K562 (cell line): Measurements from ENCODE around the gene CDCA4.

Experiments
- BHLHE40 ChIP-seq: IDR thresholded peaks from 2 replicates; pipeline ENCODE4 v1.6.1; 2011; ENCODE audit warnings: low read length, improper control_type of control experiment
- CBX1 ChIP-seq: sonication (generic); IDR thresholded peaks from 2 replicates; pipeline ENCODE4 v1.6.1; 2016; ENCODE audit warnings: antibody characterized with exemption, low read depth, mild to moderate bottlenecking
- CEBPB ChIP-seq: fragments of 450-650 bp; IDR thresholded peaks from 2 replicates; pipeline ENCODE4 v1.6.1; 2016; ENCODE audit warnings: missing genetic modification characterization, missing compliant biosample characterization
- DMBX1 ChIP-seq: fragments of 250-450 bp; sonication (Bioruptor Pico); IDR thresholded peaks from 2 replicates; pipeline ENCODE4 v1.8.0; 2022; ENCODE audit warnings: inconsistent platforms, mild to moderate bottlenecking, moderate library complexity, borderline replicate concordance
- E2F4 ChIP-seq: sonication (generic); formaldehyde crosslinking; IDR thresholded peaks from 2 replicates; pipeline ENCODE4 v1.8.0; 2022; ENCODE audit warnings: mild to moderate bottlenecking, low read depth, missing genetic modification reagents
- PTBP1 ChIP-seq: fragments of 200-400 bp; formaldehyde crosslinking; IDR thresholded peaks from 2 replicates; pipeline ENCODE4 v1.6.1; 2017; ENCODE audit warnings: low read depth, low read length
- TAF1 ChIP-seq: IDR thresholded peaks from 2 replicates; pipeline ENCODE4 v1.6.1; 2011; ENCODE audit warnings: mild to moderate bottlenecking, low read length, moderate library complexity; ENCODE audit not compliant: insufficient read depth, control insufficient read depth, severe bottlenecking; ENCODE audit errors: extremely low read depth
- TEAD1 ChIP-seq, 2 experiments: fragments of 450-650 bp in 1 of 2; sonication (generic) in 1 of 2; formaldehyde crosslinking; IDR thresholded peaks; 2 replicates each; pipeline versions ENCODE4 v1.4.0 to v1.8.0; 2020 to 2022; ENCODE audit warnings: mild to moderate bottlenecking in 2 of 2, missing genetic modification reagents in 1 of 2
- ZNF76 ChIP-seq: fragments of 250-450 bp; sonication (Bioruptor Pico); IDR thresholded peaks from 2 replicates; pipeline ENCODE4 v1.4.0; 2020; ENCODE audit warnings: mild to moderate bottlenecking, moderate library complexity, borderline replicate concordance

GRCh38 chr14:104994978-104995377, 25.9 kb downstream of the CDCA4 start:
- TF ChIP-seq TEAD1 (CRISPR knock-in tag; IDR thresholded peaks at IDR 0.05) = no peak
- no peak for TF ChIP-seq TAF1
- no peak for TF ChIP-seq DMBX1 (CRISPR knock-in tag)
- TF ChIP-seq CEBPB = no peak
- TF ChIP-seq ZNF76 (CRISPR knock-in tag) = no peak
- TF ChIP-seq E2F4 (CRISPR knock-in tag) = no peak
- TF ChIP-seq PTBP1 = no peak
- no peak for TF ChIP-seq BHLHE40
- TF ChIP-seq CBX1 = no peak
